Osteoblast (primary cell): ENCODE results near the gene AHNAK2. TPM values are rescaled to one million over a fixed set of nuclear protein-coding genes. Genes with fewer than 3 reads are reported as not detected.

Experiments
- DNase-seq: peaks from one replicate; pipeline ENCODE4 v3.0.0; 2011; ENCODE audit warnings: low spot score, mixed read lengths; ENCODE audit not compliant: insufficient read length; ENCODE audit errors: missing footprints
- H2AFZ ChIP-seq: 2 replicates; pipeline ENCODE4 v1.6.0; 2011; ENCODE audit warnings: mild to moderate bottlenecking, low read length
- H3K27ac ChIP-seq: 2 replicates; pipeline ENCODE4 v1.5.1; 2011; ENCODE audit warnings: mild to moderate bottlenecking, low read depth, low read length, moderate library complexity
- H3K27me3 ChIP-seq: 2 replicates; pipeline ENCODE4 v1.6.0; 2012; ENCODE audit warnings: mild to moderate bottlenecking, control low read depth, inconsistent platforms, low read length, moderate library complexity; ENCODE audit not compliant: insufficient read depth
- H3K36me3 ChIP-seq: 2 replicates; pipeline ENCODE4 v1.5.1; 2011; ENCODE audit warnings: mild to moderate bottlenecking, low read length, control low read depth, moderate library complexity; ENCODE audit not compliant: insufficient read depth
- H3K4me1 ChIP-seq: 2 replicates; pipeline ENCODE4 v1.5.1; 2011; ENCODE audit warnings: mild to moderate bottlenecking, low read length, control low read depth, moderate library complexity; ENCODE audit not compliant: insufficient read depth
- H3K4me2 ChIP-seq: 2 replicates; pipeline ENCODE4 v1.6.0; 2011; ENCODE audit warnings: mild to moderate bottlenecking, low read length; ENCODE audit not compliant: insufficient read depth
- H3K4me3 ChIP-seq: fragments of 200-600 bp; sonication (generic); 3 replicates; pipeline ENCODE4 v1.5.1; 2012; ENCODE audit warnings: mild to moderate bottlenecking, low read length, inconsistent platforms; ENCODE audit not compliant: insufficient read depth
- H3K79me2 ChIP-seq: 2 replicates; pipeline ENCODE4 v1.6.0; 2012; ENCODE audit warnings: mild to moderate bottlenecking, low read length, control low read depth, inconsistent platforms; ENCODE audit not compliant: insufficient read depth
- H3K9me3 ChIP-seq: 2 replicates; pipeline ENCODE4 v1.5.1; 2011; ENCODE audit warnings: low read depth, low read length, control low read depth
- H4K20me1 ChIP-seq: 2 replicates; pipeline ENCODE4 v1.6.0; 2012; ENCODE audit warnings: mild to moderate bottlenecking, low read length, control low read depth; ENCODE audit not compliant: insufficient read depth
- total RNA-seq: library from RNA; depleted of rRNA; stranded (reverse); fragments of >200 nt; gene quantifications from 2 replicates; pipeline ENCODE4 v1.2.3, GENCODE V29; 2012
- TF ChIP-seq, protein P1 (sequence below): IDR thresholded peaks from 2 replicates; pipeline ENCODE4 v1.5.1; 2011; ENCODE audit warnings: mild to moderate bottlenecking, low read depth, low read length, moderate library complexity; ENCODE audit errors: extremely low read depth

Gene AHNAK2
- total RNA-seq, 1 donor = 30.8 TPM

DNA sequence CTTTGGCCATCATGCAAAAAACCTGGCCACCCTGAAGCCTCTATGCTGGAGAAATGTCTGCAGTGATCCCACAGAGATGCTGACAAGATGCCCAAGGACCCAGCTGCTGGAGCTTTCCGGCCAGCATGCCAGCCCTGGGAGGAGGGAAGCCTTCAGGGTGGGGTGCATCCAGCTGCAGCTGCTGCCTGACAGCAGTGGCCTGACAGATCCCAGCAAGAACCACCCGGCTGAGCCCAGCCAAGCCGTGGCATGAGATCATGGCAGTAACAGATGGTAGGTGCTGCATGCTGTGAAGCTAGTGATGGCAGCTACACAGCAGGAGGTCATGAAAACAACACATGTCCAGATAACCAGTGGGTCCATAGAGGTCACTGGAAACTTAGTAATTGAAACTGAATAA, 21.2 kb upstream of the AHNAK2 start:
- DNase-seq = peak; percentile 23
- H3K4me3 ChIP-seq = no peak overlapping the region
- TF ChIP-seq, protein P1, sequence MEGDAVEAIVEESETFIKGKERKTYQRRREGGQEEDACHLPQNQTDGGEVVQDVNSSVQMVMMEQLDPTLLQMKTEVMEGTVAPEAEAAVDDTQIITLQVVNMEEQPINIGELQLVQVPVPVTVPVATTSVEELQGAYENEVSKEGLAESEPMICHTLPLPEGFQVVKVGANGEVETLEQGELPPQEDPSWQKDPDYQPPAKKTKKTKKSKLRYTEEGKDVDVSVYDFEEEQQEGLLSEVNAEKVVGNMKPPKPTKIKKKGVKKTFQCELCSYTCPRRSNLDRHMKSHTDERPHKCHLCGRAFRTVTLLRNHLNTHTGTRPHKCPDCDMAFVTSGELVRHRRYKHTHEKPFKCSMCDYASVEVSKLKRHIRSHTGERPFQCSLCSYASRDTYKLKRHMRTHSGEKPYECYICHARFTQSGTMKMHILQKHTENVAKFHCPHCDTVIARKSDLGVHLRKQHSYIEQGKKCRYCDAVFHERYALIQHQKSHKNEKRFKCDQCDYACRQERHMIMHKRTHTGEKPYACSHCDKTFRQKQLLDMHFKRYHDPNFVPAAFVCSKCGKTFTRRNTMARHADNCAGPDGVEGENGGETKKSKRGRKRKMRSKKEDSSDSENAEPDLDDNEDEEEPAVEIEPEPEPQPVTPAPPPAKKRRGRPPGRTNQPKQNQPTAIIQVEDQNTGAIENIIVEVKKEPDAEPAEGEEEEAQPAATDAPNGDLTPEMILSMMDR = no peak

DNA sequence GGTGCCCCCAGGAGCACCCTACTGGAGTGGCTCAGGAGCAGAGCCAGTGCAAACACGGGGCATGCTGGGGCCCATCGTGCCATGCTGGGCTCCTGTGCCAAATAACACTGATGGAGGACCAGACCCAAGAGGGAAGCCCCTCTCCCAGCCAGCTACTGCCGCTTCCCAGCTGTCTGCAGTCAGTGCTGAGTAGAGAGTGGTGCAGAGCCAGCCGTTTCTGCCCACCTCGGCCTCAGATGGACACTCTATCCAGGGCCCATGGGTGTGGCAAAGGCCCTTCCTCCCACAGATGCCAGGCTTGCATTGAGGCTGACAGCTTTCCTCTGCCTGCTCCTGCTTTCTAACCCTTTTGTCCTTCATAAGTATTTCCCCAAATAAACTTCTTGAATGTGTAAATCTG, 20.6 kb upstream of the AHNAK2 start:
- TF ChIP-seq, protein P1 = no peak
- no peaks in the 10 kb centered on the region for H3K79me2 ChIP-seq
- no peaks in the 10 kb centered on the region for H4K20me1 ChIP-seq

More for the DNA sequence above, 21.2 kb upstream of the AHNAK2 start:
- Histone ChIP-seq H3K27me3 (no peaks in the 10 kb centered on the region), H3K9me3 (no peaks in the 10 kb centered on the region), H3K4me2 (no peak overlapping the region), H3K79me2 (no peaks in the 10 kb centered on the region), H3K27ac (no peak overlapping the region), H3K4me1 (no peaks in the 10 kb centered on the region), H3K36me3 (peaks cover 11% of the 10 kb centered on the region), H4K20me1 (no peaks in the 10 kb centered on the region), H2AFZ (no peak overlapping the region)

DNA sequence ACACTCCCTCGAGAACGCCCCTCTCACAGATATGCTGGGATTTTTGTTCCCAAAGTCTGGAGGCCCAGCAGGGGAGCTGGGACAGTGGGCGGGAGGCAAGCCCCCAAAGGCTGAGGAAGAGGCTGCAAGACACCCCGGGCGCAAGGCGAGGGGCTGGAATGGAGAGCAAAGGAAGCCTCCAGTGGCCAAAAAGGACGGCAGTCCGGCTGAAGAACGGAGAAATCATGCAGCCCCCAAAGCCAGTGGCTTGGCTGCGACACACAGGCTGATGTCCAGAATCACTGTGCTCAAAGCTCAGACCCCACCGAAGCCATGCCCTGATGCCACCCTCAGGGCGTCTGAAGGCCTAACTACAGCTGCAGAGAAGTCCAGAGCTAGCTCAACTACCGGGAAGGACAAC, 18.3 kb upstream of the AHNAK2 start:
- Histone ChIP-seq H3K36me3 (peaks cover 27% of the 10 kb centered on the region), H3K4me1 (no peaks in the 10 kb centered on the region), H3K27me3 (no peaks in the 10 kb centered on the region), H3K4me2 (no peak overlapping the region), H4K20me1 (no peaks in the 10 kb centered on the region), H3K9me3 (no peaks in the 10 kb centered on the region), H2AFZ (no peak overlapping the region), H3K27ac (no peak overlapping the region), H3K4me3 (no peak overlapping the region), H3K79me2 (no peaks in the 10 kb centered on the region)
- DNase-seq = no peak
- TF ChIP-seq, protein P1 = no peak

More for the DNA sequence above, 20.6 kb upstream of the AHNAK2 start:
- Histone ChIP-seq H3K4me2 (no peak overlapping the region), H3K27ac (no peak overlapping the region), H3K27me3 (no peaks in the 10 kb centered on the region), H3K9me3 (no peaks in the 10 kb centered on the region), H2AFZ (no peak overlapping the region), H3K36me3 (peaks cover 15% of the 10 kb centered on the region), H3K4me3 (no peak overlapping the region), H3K4me1 (no peaks in the 10 kb centered on the region)
- peak; percentile 71 for DNase-seq

DNA sequence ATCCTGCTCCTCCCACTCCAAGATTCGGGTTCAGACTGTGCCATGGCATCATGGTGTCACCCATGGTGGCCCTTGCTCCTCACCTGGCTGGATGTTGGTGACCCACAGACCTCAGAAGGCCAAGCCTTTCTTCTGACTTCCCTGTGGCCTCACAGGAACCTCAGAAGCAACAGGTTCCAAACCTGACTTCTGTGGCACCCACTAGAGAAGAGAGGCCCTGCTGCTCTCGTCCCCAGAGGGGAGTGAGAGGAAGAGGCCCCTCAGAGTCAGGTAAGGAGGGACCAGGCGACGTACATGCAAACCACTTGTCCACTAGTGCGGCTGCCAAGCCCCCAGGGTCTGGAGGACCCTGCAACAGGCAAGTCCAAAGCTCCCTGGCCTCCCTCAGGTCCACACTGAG, 17.9 kb upstream of the AHNAK2 start:
- H3K27ac ChIP-seq = no peak overlapping the region
- peaks cover 28% of the 10 kb centered on the region for H3K36me3 ChIP-seq
- H2AFZ ChIP-seq = no peak overlapping the region
- no peak overlapping the region for H3K4me3 ChIP-seq
- H3K4me2 ChIP-seq = no peak overlapping the region
- no peaks in the 10 kb centered on the region for H3K79me2 ChIP-seq
- H3K27me3 ChIP-seq = no peaks in the 10 kb centered on the region
- no peaks in the 10 kb centered on the region for H3K9me3 ChIP-seq
- DNase-seq = no peak
- TF ChIP-seq, protein P1 = no peak
- no peaks in the 10 kb centered on the region for H4K20me1 ChIP-seq
- H3K4me1 ChIP-seq = no peaks in the 10 kb centered on the region
